Lower leg skin (tissue), 4 donors: ENCODE measurements around the gene ADARB2. TPM values are rescaled to one million over a fixed set of nuclear protein-coding genes. Genes with fewer than 3 reads are reported as not detected.

ENCODE experiments used
- DNase-seq, 2 donors: peaks; one replicate each; pipeline ENCODE4 v3.0.0-alpha.2; 2019; ENCODE audit warnings: low spot score in 2 of 2
- H3K4me3 ChIP-seq: fragments of 200-600 bp; sonication (generic); 2 replicates; pipeline ENCODE4 v1.5.1; 2017; ENCODE audit warnings: mild to moderate bottlenecking, low read depth; ENCODE audit not compliant: poor library complexity, severe bottlenecking
- POLR2A ChIP-seq, 2 donors: fragments of 450-650 bp; IDR thresholded peaks; one replicate each; pipeline ENCODE4 v1.6.1; 2016 to 2017; ENCODE audit warnings: antibody characterized with exemption in 2 of 2, mild to moderate bottlenecking in 1 of 2, moderate library complexity in 1 of 2
- WGBS, 2 donors: methylation state at CpG; one replicate each; pipeline ENCODE4 v1.1.5; 2018; 5-methylcytosine and 5-hydroxymethylcytosine counted together
- intact Hi-C: fragments of 100-400 bp; cut with DNase I; formaldehyde crosslinking; loops from one replicate; pipeline ENCODE4 v1.15.0; 2023; ENCODE audit warnings: low total_unique reads
- total RNA-seq, 4 donors: library from RNA; depleted of rRNA; stranded (reverse); fragments of >200 nt; gene quantifications; one replicate each; pipeline ENCODE4 v1.1.0, GENCODE V29; 2016
- TF ChIP-seq, protein P1 (sequence below), 3 donors: fragments of 450-650 bp; IDR thresholded peaks; one replicate each; pipeline ENCODE4 v1.5.1; 2016; ENCODE audit warnings: antibody characterized with exemption in 3 of 3, mild to moderate bottlenecking in 3 of 3, moderate library complexity in 2 of 3

Gene ADARB2
- total RNA-seq, 4 donors from 2014 or later, result 0.72 to 3.6 (median 1.8) TPM

DNA sequence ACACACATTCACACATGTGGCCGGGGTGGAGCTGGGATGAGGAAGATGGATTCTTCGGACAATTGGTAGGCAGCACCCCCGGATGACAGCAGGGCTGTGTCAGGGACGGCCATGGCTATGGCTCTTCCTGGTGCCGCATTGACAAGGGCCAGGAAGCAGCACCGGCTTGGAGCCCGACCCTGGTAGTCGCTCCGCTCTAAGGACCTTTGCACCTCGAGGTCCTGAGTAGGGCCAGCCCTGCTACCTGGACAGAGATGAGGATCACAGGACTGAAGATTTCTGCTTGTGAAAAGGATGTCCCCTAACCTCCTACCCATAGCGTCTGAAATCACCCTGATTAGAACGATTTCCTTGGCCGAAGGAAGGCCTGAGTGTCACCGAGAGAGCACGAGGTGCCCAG is 134.1 kb downstream of the ADARB2 start:
- no peak overlapping the region for H3K4me3 ChIP-seq
- peak in 1 of 2 donors; percentile 61 for DNase-seq
- TF ChIP-seq, protein P1, sequence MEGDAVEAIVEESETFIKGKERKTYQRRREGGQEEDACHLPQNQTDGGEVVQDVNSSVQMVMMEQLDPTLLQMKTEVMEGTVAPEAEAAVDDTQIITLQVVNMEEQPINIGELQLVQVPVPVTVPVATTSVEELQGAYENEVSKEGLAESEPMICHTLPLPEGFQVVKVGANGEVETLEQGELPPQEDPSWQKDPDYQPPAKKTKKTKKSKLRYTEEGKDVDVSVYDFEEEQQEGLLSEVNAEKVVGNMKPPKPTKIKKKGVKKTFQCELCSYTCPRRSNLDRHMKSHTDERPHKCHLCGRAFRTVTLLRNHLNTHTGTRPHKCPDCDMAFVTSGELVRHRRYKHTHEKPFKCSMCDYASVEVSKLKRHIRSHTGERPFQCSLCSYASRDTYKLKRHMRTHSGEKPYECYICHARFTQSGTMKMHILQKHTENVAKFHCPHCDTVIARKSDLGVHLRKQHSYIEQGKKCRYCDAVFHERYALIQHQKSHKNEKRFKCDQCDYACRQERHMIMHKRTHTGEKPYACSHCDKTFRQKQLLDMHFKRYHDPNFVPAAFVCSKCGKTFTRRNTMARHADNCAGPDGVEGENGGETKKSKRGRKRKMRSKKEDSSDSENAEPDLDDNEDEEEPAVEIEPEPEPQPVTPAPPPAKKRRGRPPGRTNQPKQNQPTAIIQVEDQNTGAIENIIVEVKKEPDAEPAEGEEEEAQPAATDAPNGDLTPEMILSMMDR (IDR thresholded peaks at IDR 0.05), result no peak
- TF ChIP-seq POLR2A (IDR thresholded peaks at IDR 0.05), result no peak
- intact Hi-C loops, result no loop called here
- WGBS, 2 donors, result 82 to 86% methylated on average over 10 to 15 of the region's 15 CpGs

DNA sequence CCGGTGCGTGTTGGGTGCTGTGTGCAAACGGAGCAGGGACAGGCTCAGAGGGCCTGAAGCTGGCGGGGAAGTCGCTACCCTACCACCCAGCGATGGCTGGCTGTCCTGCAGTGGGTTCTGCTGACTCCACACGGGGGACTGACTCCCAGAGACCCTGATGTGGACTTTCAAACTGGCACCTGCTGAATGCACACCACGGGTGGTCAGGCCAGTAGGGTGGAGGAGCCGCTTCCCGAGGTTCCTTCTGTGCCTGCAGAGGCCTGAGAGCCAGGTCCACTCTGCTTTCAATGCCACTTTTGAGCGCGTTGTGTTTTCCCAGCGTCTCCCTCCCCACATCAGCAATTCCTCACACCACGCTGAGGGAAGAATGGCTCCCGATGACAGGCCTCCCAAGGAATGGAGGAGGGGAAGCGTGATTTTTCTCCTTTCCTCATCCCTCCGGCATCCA is 135.3 kb downstream of the ADARB2 start:
- no peak overlapping the region for H3K4me3 ChIP-seq
- intact Hi-C loops, result no loop called here
- whole genome bisulfite sequencing, 2 donors, result 89 to 92% methylated on average over 16 to 17 of the region's 17 CpGs
- TF ChIP-seq POLR2A (IDR thresholded peaks at IDR 0.05), result no peak
- TF ChIP-seq, protein P1 (IDR thresholded peaks at IDR 0.05), result no peak
- DNase-seq, result peak in 1 of 2 donors; percentile 61

DNA sequence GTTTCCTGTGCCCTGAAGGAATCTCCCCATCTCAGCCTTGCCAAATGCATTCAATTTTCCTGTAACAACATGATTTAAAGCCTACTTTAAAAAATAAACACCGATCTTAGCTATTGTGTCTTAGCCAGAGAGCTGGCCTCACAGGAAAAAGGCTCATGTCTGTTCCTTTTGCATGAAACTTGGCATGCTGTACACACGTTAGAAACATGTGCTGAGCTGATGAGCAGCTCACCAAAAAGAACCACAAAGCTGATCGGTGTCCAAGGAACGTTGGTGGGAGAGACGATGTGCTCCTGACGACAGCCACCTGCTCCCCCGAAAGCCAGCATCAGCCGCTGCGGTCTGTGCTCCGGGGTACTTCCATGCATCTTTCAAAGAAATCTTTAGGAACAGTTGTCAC is 135.9 kb downstream of the ADARB2 start:
- intact Hi-C loops, result no loop called here
- 26 to 39% methylated on average over 10 of the region's 10 CpGs for WGBS, 2 donors
- DNase-seq, result peak in 1 of 2 donors; percentile 36

DNA sequence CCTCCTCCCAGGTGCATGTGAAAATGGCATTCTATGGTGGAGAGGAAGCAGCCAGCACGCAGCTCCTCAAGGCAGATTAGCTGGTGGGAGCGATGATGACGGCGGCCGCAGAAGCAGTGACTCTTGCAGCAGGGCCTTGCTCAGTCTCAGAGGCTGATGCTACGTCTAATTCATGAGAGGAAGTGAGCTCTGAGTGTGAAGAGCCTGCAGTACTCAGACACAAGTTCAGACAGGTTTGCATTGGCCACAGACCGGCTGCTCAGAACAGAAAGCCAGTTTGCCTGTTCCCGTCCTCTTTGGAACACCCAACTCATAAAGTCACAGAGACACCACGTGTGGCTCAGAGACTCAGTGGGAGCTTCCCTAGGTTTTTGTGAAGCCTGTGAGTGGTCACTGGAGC is 136.5 kb downstream of the ADARB2 start:
- no peak overlapping the region for H3K4me3 ChIP-seq
- WGBS, 2 donors, result 50 to 74% methylated on average over 7 to 9 of the region's 9 CpGs
- peak; percentile 31 to 83 for DNase-seq
- intact Hi-C loops, result no loop called here
- TF ChIP-seq POLR2A (IDR thresholded peaks at IDR 0.05), result no peak
- TF ChIP-seq, protein P1 (IDR thresholded peaks at IDR 0.05), result no peak

More for the DNA sequence above, 135.9 kb downstream of the ADARB2 start:
- TF ChIP-seq, protein P1 (IDR thresholded peaks at IDR 0.05), result no peak
- no peak overlapping the region for H3K4me3 ChIP-seq

DNA sequence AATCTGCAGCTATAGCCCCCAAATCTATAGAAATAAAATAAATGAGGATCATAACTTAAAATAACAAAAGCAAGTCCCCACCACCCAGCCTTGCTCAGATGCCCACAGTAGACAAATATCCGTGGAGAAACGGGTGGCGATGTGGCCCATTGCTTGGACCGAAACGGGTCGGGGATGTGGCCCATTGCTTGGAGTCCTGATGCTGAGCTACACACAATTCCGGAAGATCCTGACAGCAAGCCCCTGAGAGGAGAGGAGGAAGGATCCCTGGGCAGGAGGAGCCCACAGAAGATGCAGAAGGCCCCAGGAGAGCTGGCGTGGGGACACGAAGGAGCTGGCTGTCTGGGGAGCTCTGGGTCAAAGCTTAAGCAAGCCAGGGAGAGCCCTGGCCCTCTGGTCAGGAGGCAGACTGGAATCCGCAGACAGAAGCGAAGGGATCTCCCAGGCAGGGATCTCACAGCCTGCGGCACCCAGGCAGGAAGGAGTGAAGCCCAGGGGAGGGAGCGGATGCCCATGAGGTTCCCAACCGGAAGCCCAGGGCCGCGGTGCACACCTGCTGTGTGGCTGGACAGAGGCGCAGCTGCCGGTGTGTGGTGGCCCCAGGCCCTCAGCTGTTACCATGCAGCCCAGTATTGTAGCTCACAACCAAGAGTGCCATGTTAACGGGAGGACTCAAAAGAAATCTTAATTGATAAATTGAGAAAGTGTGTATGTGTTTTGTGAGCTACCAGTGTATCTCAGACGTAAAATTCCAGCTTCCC is 138.8 kb downstream of the ADARB2 start:
- peak in 1 of 2 donors; percentile 72 for DNase-seq
- no peak for TF ChIP-seq POLR2A (IDR thresholded peaks at IDR 0.05)
- TF ChIP-seq, protein P1 (IDR thresholded peaks at IDR 0.05), result no peak
- 88 to 94% methylated on average over 16 to 17 of the region's 20 CpGs for WGBS, 2 donors
- H3K4me3 ChIP-seq, result no peak overlapping the region
- intact Hi-C loops, result no loop called here
